ENCODE results near the gene EXO5. TPM values are rescaled to one million over a fixed set of nuclear protein-coding genes. Genes with fewer than 3 reads are reported as not detected.

The EXO5 gene
- total RNA-seq, 1 experiment from 2014 or later, result 13.4 TPM

GRCh38 chr1:40531381-40532061 lies 23.0 kb downstream of the EXO5 start, which contains the start of gene ZNF684:
ZNF684 (plus strand) TSS chr1:40531637; CDS start chr1:40533167, 1,530 bp downstream.
- H3T11ph ChIP-seq (ENCODE audit: low read length), result peak within 1 kb of the TSS; percentile 46
- no peak within 1 kb of the TSS for H4K8ac ChIP-seq (replicated peaks; ENCODE audit: insufficient read length, low read depth, low read length)
- no peak within 1 kb of the TSS; the same call in 1 of the 2 replicates for H3K4ac ChIP-seq (ENCODE audit: low read depth, low read length)
- H3K14ac ChIP-seq (ENCODE audit: insufficient read depth, low read length), result peak within 1 kb of the TSS; percentile 59; the same call in 1 of the 2 replicates
- peaks cover under 1 to 3% of the 10 kb centered on the region in 2 experiments; a peak in 4 of 5 replicates for H3K9me3 Mint-ChIP-seq
- peaks cover 6% of the 10 kb centered on the region for H3K27me3 Mint-ChIP-seq (ENCODE audit: low read depth)
- peak within 1 kb of the TSS; percentile 86 to 98 (median 98) for H3K27ac Mint-ChIP-seq
- peak within 1 kb of the TSS; percentile 50 for H2AK5ac ChIP-seq (ENCODE audit: insufficient read length, low read length)
- H3K56ac ChIP-seq (ENCODE audit: insufficient read length, low read depth, low read length), result no peak within 1 kb of the TSS
- H4K91ac ChIP-seq (ENCODE audit: insufficient read length, low read depth, low read length), result no peak within 1 kb of the TSS
- no CpG with 5 or more reads among the region's 35 CpGs for WGBS (ENCODE audit: extremely low coverage, insufficient read length, low lambda C conversion rate)
- peaks cover 5 to 11% (median 6%) of the 10 kb centered on the region in 3 experiments; a peak in 3 of 7 replicates for H3K36me3 Mint-ChIP-seq (ENCODE audit: insufficient read depth in 1 of 3, low read depth in 3 of 3)
- peak within 1 kb of the TSS; percentile 97 to 99 for H3K4me3 Mint-ChIP-seq
- peak within 1 kb of the TSS; percentile 66 for H3K18ac ChIP-seq (ENCODE audit: insufficient read length, low read depth, low read length)
- peak within 1 kb of the TSS; percentile 95 for H3K4me2 ChIP-seq (ENCODE audit: insufficient read depth, insufficient read length, low read length)
- peaks cover 10% of the 10 kb centered on the region for H3K23me2 ChIP-seq (ENCODE audit: insufficient read length, low read depth, low read length, poor library complexity, severe bottlenecking)
- H4K5ac ChIP-seq (ENCODE audit: insufficient read length, low read depth, low read length), result peak within 1 kb of the TSS; percentile 37
- no peak within 1 kb of the TSS for H2BK5ac ChIP-seq (ENCODE audit: insufficient read length, low read length)
- peaks cover 12 to 18% of the 10 kb centered on the region in 2 experiments for H3K4me1 Mint-ChIP-seq
- H2BK15ac ChIP-seq (ENCODE audit: low read depth, low read length), result no peak within 1 kb of the TSS
- H4K20me1 ChIP-seq (ENCODE audit: control insufficient read depth, insufficient read depth, insufficient read length), result no peaks in the 10 kb centered on the region
- peak within 1 kb of the TSS; percentile 84 for H3K9ac ChIP-seq (ENCODE audit: extremely low read depth, insufficient read length, low read length)
- H3K79me1 ChIP-seq (ENCODE audit: insufficient read depth, low read depth, low read length, poor library complexity, severe bottlenecking), result no peaks in the 10 kb centered on the region
- no peaks in the 10 kb centered on the region for H3K4me1 ChIP-seq (ENCODE audit: insufficient read depth, low read length)
- no peaks in the 10 kb centered on the region for H3K9me3 ChIP-seq (ENCODE audit: control insufficient read depth, low read depth, low read length)
- H3K23ac ChIP-seq (ENCODE audit: insufficient read length, low read depth, low read length), result no peak within 1 kb of the TSS
- peak within 1 kb of the TSS; percentile 94 for H2AFZ ChIP-seq (ENCODE audit: low read length)
- H2BK20ac ChIP-seq (ENCODE audit: low read depth, low read length, poor library complexity, severe bottlenecking), result no peak within 1 kb of the TSS
- H3K27ac ChIP-seq (ENCODE audit: insufficient read length, low read depth, low read length), result peak within 1 kb of the TSS; percentile 57
- H3K79me2 ChIP-seq (ENCODE audit: insufficient read depth, low read length), result no peaks in the 10 kb centered on the region
- peak; percentile 93 for DNase-seq
- no peaks in the 10 kb centered on the region for H3K27me3 ChIP-seq (ENCODE audit: insufficient read depth, low read length)
- TF ChIP-seq CTCF (conservative IDR thresholded peaks at IDR 0.05), result no peak
- no peak within 1 kb of the TSS for H2BK120ac ChIP-seq (ENCODE audit: low read depth, low read length, poor library complexity, severe bottlenecking)
- peak within 1 kb of the TSS; percentile 2 for H2BK12ac ChIP-seq (ENCODE audit: insufficient read length, low read depth, low read length)
